Activated gamma-delta T cell treated with anti-CD3 and anti-CD28 coated beads, Interleukin-2, amount 50 U/mL, for 16 hours (primary cell): ENCODE measurements around the gene MCOLN1.

Experiments used
- DNase-seq: peaks from one replicate; pipeline ENCODE4 v3.0.0-alpha.2; 2020; ENCODE audit warnings: low read depth

MCOLN1 gene

DNA sequence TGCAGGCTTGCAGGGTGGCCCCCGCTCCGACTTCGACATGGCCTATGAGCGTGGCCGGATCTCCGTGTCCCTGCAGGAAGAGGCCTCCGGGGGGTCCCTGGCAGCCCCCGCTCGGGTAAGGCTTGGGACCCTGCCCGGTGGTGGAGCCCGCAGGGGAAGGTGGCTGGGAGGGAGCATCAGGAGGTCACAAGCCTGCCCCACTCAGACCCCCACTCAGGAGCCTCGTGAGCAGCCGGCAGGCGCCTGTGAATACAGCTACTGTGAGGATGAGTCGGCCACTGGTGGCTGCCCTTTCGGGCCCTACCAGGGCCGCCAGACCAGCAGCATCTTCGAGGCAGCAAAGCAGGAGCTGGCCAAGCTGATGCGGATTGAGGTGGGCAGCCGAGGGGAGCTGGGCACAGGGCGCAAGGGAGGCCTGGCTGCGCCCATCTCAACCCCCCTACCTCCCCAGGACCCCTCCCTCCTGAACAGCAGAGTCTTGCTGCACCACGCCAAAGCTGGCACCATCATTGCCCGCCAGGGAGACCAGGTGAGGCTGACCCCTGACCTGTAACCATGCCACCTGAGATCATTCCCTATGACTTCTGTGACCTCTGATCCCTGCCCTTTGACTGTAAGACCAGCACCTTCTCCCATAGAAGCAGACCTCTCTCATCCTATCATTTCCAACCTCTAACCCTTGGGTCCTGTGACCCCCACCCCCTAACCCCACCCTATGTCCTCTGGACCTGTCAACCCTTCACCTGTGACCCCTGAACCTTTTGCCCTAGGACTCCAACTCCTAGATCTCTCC is 20.3 kb downstream of the MCOLN1 start:
- no peak for DNase-seq

DNA sequence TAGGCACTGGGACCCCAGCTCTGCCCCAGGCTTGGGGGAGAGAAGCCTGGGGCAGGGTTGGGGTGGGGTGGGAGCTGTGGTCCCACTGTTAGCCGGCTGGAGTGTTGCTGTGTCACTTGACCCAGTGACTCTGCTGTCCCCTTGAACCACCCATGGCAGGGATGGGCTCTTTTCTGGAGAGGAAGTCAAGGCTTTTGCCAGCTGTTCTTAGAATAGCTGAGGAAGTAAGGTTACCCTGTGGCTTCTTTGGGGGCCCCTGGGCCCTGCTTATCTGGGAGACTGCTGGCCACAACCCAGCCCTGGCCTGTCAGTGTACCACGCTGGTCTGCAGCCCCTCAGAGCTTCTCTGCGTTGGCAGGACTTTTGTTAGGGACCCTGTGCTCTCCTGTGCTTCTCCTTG is 22.2 kb downstream of the MCOLN1 start:
- no peak for DNase-seq

DNA sequence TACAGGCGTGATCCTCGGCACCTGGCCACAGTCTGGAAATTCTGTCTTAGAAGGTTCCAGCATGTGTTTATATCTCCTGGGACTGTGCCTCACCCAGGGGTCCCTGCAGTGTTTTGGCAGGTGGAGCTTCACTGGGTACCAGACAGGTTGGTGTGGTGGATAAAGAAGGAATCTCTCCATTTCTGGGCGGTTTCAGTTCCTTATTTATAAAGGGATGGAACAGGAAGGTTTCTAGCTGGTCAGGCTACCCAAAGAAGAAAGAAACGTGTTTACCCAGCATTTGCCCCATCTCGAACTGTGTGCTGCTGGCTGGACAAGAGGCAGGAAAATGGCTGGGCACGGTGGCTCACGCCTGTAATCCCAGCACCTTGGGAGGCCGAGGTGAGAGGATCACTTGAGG is 22.9 kb downstream of the MCOLN1 start:
- no peak for DNase-seq

DNA sequence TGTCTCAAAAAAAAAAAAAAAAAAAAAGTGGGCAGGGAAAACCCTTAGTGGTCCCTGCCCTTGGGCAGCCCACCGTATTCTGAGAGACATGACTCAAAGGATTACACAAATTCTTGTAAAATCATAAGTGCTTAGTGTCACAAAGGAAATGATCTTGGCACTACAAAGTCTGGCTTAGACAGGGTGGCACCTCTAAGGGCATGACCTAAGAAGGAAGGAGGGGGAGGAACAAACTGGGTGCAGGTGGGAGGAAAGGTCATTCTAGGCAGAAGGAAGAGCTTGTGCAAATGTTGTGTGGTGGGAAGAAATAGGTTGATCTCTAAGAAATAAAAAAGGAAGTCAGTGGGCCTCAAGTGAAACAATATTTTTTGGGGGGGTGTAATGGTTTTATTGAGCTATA is 23.5 kb downstream of the MCOLN1 start:
- no peak for DNase-seq

- no peak for DNase-seq
Observed at GRCh38 chr19:7547159-7547558, 24.7 kb downstream of the MCOLN1 start.

GRCh38 chr19:7549429-7550148 is 27.2 kb downstream of the MCOLN1 start:
- no peak for DNase-seq

DNA sequence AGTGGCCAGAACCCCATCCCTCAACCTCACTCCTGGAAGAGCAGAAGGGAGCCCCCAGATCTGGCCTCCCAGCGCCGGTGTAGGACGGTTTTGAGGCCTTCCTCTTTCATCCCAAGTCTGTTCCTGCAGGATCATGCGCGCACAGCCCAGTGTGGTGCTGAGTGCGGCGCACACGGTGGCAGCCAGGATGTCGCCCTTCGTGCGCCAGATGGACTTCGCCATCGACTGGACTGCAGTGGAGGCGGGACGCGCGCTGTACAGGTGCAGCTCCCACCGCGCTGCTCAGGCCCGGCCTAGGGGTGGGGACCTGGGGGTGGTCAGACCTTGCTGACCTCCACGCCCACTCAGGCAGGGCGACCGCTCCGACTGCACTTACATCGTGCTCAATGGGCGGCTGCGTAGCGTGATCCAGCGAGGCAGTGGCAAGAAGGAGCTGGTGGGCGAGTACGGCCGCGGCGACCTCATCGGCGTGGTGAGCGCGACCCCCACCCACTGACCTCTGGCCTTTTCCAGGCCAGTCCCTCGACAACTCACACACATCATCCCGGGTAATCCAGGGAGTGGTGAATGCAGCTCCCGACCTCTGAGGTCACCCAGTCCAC is 27.8 kb downstream of the MCOLN1 start:
- DNase-seq = no peak

DNA sequence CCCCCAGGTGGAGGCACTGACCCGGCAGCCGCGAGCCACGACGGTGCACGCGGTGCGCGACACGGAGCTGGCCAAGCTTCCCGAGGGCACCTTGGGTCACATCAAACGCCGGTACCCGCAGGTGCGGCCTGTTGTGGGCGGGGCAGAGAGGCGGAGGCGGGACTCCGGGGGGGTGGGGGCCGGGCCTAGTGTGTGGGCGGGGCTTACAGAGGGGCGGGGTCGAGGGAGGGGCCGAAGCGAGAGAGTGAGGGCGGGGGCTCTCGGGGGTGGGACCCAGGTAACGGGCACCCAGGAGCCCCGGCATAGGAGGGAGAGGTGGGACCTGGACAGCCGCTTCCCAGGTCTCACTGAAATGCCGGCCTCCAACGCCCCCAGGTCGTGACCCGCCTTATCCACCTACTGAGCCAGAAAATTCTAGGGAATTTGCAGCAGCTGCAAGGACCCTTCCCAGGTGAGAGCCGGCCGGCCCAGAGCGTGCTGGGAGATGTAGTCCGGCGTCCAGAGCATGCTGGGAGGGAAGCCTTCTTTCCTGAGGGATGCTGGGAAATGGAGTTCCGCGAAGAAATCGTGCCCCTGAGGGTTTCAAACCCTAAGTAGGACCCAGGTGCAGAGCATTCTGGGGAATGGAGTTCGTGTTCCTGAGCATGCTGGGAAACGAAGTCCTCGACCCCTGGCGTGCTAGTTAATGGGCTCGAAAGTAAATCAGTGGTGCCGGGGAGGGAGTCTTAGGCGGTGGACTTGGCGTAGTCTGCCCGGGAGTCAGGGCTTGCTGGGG is 28.8 kb downstream of the MCOLN1 start:
- DNase-seq = no peak

DNA sequence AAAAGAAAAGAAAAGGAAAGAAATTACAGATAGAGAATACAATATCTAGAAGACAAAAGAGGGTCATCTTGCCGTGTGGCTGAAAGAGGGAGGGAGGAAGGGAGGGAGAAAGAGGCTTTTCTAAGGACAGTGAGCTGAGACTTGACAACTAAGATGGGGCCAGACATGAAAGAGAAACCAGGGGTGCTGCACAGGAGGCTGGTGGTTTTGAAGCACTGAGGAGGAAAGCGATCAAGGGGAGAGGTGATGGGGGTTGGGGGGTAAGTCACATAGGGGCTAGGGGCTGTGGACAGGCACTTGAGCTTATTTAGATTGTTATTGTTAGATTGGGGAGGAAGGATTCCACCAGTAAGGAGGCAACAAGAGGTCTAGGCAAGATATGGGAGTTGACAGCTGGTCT is 30.4 kb downstream of the MCOLN1 start:
- DNase-seq = no peak

DNA sequence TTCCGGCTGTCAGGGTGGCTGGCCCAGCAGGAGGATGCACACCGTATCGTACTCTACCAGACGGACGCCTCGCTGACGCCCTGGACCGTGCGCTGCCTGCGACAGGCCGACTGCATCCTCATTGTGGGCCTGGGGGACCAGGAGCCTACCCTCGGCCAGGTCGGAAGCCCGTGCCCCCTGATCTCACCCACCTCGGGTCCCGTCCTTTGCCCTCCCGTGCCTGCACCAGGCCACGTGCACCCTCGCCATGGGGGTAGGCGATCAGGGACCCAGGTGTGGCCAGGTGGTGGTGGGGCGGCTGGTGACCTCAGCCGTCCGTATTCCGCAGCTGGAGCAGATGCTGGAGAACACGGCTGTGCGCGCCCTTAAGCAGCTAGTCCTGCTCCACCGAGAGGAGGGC is 32.1 kb downstream of the MCOLN1 start:
- no peak for DNase-seq

DNA sequence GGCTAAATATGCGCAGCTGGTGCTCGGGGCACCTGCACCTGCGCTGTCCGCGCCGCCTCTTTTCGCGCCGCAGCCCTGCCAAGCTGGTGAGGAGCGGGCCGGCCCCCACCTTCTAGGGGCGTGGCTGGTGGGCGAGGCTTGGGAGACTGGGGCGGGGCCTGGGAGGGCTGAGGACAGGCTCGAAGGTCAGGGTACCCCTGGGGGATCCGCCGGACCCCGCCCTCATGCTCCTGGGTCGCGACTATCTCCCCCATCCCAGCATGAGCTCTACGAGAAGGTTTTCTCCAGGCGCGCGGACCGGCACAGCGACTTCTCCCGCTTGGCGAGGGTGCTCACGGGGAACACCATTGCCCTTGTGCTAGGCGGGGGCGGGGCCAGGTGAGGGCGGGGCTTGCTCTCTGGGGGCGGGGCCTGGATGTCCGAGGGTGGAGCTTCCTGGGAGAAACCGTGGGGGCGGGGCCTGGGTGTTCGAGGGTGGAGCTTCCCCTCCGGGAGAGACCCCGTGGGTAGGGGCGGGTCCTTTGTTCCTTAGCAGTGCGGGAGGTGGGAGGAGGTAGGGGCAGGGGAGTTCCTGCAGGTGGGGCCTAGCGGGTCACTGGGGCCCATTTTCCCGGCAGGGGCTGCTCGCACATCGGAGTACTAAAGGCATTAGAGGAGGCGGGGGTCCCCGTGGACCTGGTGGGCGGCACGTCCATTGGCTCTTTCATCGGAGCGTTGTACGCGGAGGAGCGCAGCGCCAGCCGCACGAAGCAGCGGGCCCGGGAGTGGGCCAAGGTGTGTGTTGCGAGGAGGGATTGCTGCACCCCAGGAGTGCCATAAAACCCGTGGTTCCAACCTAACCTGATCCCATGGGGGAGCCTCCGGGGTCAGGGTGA is 32.8 kb downstream of the MCOLN1 start:
- no peak for DNase-seq

DNA sequence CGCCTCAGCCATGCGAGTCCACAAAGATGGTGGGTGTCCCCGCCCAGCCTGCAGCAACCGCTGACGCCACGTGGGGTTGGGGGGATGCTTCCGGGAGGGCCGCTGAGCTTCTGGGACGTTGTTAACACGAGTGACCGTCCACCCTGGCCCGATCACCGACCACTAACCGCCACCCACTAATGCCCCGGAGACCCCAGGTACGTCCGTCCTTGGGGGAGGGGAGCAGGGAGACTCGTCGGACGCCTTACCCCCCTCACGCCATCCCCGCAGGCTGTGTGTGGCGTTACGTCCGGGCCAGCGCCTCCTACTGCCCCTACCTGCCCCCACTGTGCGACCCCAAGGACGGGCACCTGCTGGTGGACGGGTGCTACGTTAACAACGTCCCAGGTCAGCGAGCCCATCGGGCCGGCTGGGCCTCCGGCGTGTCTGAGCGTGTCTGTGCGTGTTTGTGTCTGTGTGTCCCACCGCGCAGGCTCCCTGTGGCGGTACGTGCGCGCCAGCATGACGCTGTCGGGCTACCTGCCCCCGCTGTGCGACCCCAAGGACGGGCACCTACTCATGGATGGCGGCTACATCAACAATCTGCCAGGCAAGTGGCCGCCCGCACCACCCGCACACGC is 34.4 kb downstream of the MCOLN1 start:
- no peak for DNase-seq

DNA sequence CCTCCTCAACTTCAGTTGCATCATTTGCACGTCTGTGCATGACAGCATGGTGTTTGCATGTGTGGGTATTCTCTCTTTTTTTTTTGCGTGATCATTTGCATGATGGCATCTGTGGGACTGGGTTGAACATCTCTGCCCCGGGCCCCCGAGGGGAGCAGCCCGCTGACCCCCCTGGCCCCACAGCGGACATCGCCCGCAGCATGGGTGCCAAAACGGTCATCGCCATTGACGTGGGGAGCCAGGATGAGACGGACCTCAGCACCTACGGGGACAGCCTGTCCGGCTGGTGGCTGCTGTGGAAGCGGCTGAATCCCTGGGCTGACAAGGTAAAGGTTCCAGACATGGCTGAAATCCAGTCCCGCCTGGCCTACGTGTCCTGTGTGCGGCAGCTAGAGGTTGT is 36.2 kb downstream of the MCOLN1 start:
- DNase-seq = no peak

- DNase-seq = no peak
Observed at GRCh38 chr19:7559102-7559501, 36.7 kb downstream of the MCOLN1 start.

DNA sequence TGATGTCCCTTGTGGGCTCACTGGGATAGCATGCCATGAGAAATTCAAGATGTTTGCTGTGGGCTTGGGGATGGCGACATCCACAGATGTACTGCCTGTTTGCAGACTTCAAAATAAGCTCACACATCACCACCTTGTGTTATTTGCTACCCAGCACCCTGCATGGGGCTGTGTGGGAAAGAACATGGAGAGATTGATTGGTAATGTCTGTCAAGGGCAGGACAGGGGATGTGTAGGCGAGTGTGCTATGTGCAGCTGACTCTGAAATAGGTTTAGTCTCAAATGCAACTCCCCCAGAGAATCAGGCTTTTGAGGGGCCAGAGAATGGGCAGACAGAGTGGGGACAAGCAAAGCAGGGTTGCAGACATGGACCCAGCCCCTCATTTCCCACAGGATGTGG is 37.8 kb downstream of the MCOLN1 start:
- DNase-seq = no peak

- DNase-seq = no peak
Observed at GRCh38 chr19:7561325-7561724, 38.9 kb downstream of the MCOLN1 start.

- DNase-seq = no peak
Observed at GRCh38 chr19:7562646-7563393, 40.4 kb downstream of the MCOLN1 start.

GRCh38 chr19:7564866-7565265 is 42.4 kb downstream of the MCOLN1 start:
- DNase-seq = no peak

DNA sequence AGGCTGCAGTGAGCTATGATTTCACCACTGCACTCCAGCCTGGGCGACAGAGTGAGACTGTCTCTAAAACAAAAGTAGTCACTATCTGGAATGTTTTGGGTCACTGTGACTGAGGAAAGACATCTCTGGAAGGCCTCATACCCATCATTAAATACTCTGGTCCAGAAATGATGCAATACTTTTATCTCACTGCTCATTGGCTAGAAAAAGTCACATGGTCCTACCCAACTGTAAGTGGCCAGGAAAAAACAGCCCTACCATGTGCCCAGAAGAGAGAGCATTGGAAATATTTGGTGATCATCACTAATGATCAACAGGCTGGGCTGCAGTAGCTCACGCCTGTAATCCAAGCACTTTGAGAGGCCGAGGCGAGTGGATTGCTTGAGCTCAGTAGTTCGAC is 42.9 kb downstream of the MCOLN1 start:
- no peak for DNase-seq

DNA sequence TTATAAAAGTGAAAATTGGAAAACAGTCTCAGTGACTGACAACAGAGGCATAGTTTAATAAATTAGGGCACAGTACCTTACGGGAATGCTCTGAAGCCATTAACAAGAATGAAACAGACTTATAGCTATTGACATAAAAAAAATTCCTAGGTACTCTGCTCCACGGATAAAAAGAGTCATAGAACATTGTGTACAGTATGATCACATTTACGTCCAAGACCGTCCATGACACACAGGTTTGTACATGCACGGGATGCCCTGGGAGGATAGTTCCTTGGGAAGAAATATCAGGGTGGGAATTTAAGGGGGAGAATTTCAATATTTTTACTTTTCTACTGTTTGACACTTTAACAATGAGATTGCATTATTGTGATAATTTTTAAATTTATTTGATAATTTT is 48.3 kb downstream of the MCOLN1 start:
- no peak for DNase-seq
